HEK293 (cell line): ENCODE data around the gene FBL.

Experiments used
- HOXD13 ChIP-seq: sonication (generic); formaldehyde crosslinking; IDR thresholded peaks from 2 replicates; pipeline ENCODE4 v1.8.0; 2022; ENCODE audit warnings: missing genetic modification reagents, borderline replicate concordance
- TF ChIP-seq, protein P1 (sequence below): fragments of 450-650 bp; formaldehyde crosslinking; IDR thresholded peaks from 2 replicates; pipeline ENCODE4 v1.5.1; 2017; ENCODE audit warnings: missing biosample characterization, mild to moderate bottlenecking, missing genetic modification characterization, moderate library complexity

DNA sequence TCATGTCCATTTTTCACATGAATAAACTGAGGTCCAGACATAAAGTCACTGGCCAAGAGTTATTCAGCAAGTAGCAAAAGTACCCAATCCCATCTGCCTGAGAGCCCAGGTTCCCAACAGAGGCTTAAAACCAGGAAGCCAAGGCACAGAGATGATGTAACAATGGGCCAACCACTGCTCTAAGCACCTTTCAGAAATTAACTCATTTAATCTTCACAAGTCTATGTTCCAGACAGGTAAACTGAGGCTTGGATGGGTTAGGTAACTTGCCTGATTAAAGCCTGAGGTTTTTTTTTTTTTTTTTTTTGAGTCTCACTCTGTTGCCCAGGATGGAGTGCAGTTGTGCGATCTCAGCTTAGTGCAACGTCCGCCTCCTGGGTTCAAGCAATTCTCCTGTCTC is 8.2 kb downstream of the FBL start:
- TF ChIP-seq, protein P1, sequence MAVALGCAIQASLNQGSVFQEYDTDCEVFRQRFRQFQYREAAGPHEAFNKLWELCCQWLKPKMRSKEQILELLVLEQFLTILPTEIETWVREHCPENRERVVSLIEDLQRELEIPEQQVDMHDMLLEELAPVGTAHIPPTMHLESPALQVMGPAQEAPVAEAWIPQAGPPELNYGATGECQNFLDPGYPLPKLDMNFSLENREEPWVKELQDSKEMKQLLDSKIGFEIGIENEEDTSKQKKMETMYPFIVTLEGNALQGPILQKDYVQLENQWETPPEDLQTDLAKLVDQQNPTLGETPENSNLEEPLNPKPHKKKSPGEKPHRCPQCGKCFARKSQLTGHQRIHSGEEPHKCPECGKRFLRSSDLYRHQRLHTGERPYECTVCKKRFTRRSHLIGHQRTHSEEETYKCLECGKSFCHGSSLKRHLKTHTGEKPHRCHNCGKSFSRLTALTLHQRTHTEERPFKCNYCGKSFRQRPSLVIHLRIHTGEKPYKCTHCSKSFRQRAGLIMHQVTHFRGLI (tag by site-specific recombination) = no peak
- no peak for TF ChIP-seq HOXD13 (CRISPR knock-in tag)
